Left cardiac atrium (tissue), 4 donors: Measurements from ENCODE around the gene B9D2. TPM values are rescaled to one million over a fixed set of nuclear protein-coding genes. Genes with fewer than 3 reads are reported as not detected.

Experiments
- ATAC-seq, 2 donors: fragments of 200-7000 bp; cut with Tn5 transposase; one replicate each; pipeline ENCODE4 v1.9.1; 2020; ENCODE audit warnings: mild to moderate bottlenecking in 2 of 2, moderate library complexity in 2 of 2
- DNase-seq: peaks from one replicate; pipeline ENCODE4 v3.0.0-alpha.2; 2020
- intact Hi-C, 2 donors: fragments of 100-400 bp; cut with DNase I; formaldehyde crosslinking; loops; one replicate each; pipeline versions ENCODE4 v1.14.1 to v1.15.1; 2022 to 2023
- total RNA-seq, 2 donors: library from RNA; stranded (reverse); fragmentation: NEBNext Ultra II Directional; extraction: Animal tissue kit (Norgen Biotek cat#: 25700); gene quantifications; one replicate each; pipeline ENCODE4 v1.2.1, GENCODE V29; 2021
- donor health status: DM: no; HTN: yes; CAD: no.
- donor health status: DM: no; HTN: yes; CAD: no; lungs with severe emphysema.
- donor health status: DM: yes; HTN: yes; CAD: no.
- donor health status: Dilated cardiomyopathy.

B9D2 gene
- total RNA-seq, 2 donors from 2014 or later: 3.5 to 4.1 TPM

DNA sequence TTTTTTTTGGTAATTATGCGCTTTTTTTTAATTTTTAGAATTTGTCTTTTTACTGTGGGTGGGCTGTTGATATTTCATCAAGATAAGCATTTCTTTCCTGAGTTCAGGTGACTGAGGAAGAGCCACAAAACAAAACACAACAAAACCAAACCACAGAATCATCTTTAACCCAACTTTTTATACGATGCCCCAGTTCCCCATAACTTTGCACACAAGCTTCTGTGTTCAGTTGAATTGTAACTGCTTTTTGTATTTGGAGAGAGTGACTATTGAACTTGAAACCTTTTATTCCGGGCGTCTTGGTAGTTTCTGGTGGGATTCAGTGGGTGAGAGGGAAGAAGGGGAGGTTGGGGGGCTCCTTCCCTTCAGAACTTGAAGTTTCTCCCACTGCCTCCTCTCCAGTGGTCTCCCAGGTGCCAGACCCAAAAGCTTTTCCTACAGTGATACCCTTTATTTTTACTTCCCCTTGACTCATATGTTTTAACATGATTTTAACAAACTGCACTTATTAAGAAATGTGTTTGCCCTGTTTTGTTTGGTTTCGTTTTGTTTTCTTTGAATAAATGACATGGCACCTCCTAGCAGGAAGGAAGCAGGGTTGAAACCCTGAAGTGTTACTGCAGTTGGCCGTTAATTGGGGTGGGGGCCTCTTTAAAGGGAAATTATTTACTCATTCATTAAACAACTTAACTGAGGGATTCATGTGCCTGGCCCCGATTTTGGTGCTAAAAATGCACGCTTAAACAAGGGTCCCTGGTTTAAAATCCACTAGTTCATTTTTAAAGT lies 56.7 kb downstream of the B9D2 start:
- DNase-seq (no peak), ATAC-seq (no peak)
- intact Hi-C loops: loop anchor here in 1 of 2 donors (5.0 kb wide), 1 partner anchor 100 kb away; no protein-coding TSS in a partner anchor

GRCh38 chr19:41305927-41306793 lies 57.8 kb downstream of the B9D2 start:
- DNase-seq: no peak
- intact Hi-C loops: loop anchor here in 1 of 2 donors (5.0 kb wide), 1 partner anchor 99 kb away; no protein-coding TSS in a partner anchor
- no peak for ATAC-seq

DNA sequence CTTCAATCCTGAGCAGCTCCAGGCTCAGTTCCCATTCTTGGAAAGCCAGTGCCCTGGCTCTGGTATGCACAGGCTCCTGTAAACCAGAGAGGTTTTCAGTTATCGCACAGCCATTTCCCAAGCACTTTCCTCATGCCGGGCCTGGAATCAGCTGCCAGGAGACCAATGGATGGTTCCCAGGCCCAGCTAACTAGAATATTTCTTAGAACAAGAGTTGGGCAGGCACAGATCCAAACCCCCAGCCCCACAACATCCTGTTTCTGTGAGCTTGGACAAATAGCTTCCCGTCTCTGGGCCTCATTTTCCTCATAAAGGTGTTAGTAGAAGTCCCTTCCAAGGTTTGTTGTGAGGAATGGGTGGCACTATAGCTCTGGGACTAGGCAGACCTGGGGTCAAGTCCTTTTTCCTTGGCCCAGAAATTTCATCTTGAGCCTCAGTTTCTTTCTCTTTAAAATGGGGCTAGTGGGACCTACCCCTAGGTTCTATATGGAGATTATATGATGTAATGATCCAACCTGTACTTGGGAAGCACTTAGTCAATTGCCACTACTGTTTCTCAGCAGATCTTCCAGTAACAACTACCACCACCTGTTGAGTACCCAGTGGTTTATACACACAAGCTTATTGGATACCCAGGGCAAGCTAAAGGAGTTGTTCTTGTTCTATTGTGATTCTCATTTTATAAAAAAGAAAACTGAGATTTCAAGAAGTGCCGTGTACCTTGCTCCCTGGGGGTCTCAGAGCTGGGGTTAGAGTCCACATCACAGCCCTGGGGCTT lies 59.1 kb downstream of the B9D2 start:
- DNase-seq: no peak
- ATAC-seq: no peak
- intact Hi-C loops: loop anchor here in 1 of 2 donors (5.0 kb wide), 1 partner anchor 98 kb away; no protein-coding TSS in a partner anchor

Other genes with a start within 250 kb of the B9D2 start
- not detected for gene CYP2F1, start 249.7 kb downstream of the B9D2 start, total RNA-seq
- gene CYP2S1, start 170.9 kb downstream of the B9D2 start, total RNA-seq: 1 to 10 TPM; 1.1 to 1.3 TPM
- 10 to 100 TPM; 27.5 to 31.8 TPM for gene AXL, start 144.9 kb downstream of the B9D2 start, total RNA-seq
- 100 to 1,000 TPM; 116 to 147 TPM for gene HNRNPUL1, start 99.8 kb downstream of the B9D2 start, total RNA-seq
- gene CCDC97, start 54.0 kb downstream of the B9D2 start, total RNA-seq: 10 to 100 TPM; 18.0 to 18.6 TPM
- 10 to 100 TPM; 29.3 to 31.5 TPM for gene TGFB1, start 10.2 kb downstream of the B9D2 start, total RNA-seq
- gene TMEM91, start 12.4 kb upstream of the B9D2 start, total RNA-seq: 1 to 10 TPM; 6.3 to 6.8 TPM
- 10 to 100 TPM in 1 of 2 donors, 1 to 10 TPM in 1; 8.1 to 13.4 TPM for gene EXOSC5, start 33.2 kb upstream of the B9D2 start, total RNA-seq
- gene BCKDHA, start 33.7 kb upstream of the B9D2 start, total RNA-seq: 10 to 100 TPM; 24.0 to 31.4 TPM
- gene B3GNT8, start 63.2 kb upstream of the B9D2 start, total RNA-seq: 1 to 10 TPM; 1.4 to 3.2 TPM
- 10 to 100 TPM; 59.0 to 67.6 TPM for gene DMAC2, start 75.8 kb upstream of the B9D2 start, total RNA-seq
- not detected for gene ERICH4, start 79.0 kb upstream of the B9D2 start, total RNA-seq
- gene CEACAM21, start 212.0 kb upstream of the B9D2 start, total RNA-seq: 1 to 10 TPM in 1 of 2 donors, under 1 TPM in 1; 0.89 to 1.2 TPM